ENCODE measurements around the gene AGBL1.

AGBL1 gene

GRCh38 chr15:86714241-86714640 is 634.6 kb downstream of the AGBL1 start:
- DNase-seq (ENCODE audit: low read depth in 2 of 2): no peak

GRCh38 chr15:86725628-86726027 is 646.0 kb downstream of the AGBL1 start:
- DNase-seq (ENCODE audit: low read depth in 2 of 2): no peak

- no peak for DNase-seq (ENCODE audit: low read depth in 2 of 2)
These were observed 655.8 kb downstream of the AGBL1 start for GRCh38 chr15:86735247-86736040.

- DNase-seq (ENCODE audit: low read depth in 2 of 2): no peak
These were observed 662.2 kb downstream of the AGBL1 start for GRCh38 chr15:86741917-86742316.

DNA sequence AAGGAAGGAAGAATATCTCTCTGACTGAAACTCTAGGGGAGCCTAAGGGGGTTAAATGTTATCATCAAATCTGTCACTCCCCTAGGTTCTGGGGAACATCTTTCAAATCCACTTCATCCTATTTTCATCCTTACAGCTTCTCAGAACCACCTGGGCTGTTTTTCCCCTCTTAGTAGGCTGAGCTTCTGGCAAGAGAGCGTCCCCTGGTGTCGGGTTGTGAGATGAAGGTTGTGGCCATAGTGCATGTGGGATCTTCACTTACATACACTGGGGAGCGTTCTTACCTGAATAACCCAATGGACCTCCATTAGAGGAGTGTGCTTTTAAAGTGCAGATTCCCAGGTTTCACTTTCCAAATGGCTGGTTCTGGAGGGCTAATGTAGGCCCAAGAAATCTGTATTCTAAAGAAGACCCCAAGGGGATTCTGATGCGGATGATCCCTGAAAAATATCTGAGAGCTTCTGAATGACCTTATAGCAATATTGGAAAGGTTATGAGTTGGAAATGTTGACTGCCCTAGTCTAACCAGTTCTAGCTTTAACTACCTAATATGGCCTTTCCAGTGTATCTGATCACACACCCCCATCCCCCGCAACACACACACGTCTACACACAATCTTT is 663.7 kb downstream of the AGBL1 start:
- DNase-seq (ENCODE audit: low read depth in 2 of 2): peak; percentile 44 to 47

- no peak for DNase-seq (ENCODE audit: low read depth in 2 of 2)
These were observed 664.6 kb downstream of the AGBL1 start for GRCh38 chr15:86744198-86744780.

GRCh38 chr15:86751116-86751515 is 671.4 kb downstream of the AGBL1 start:
- DNase-seq (ENCODE audit: low read depth in 2 of 2): no peak

DNA sequence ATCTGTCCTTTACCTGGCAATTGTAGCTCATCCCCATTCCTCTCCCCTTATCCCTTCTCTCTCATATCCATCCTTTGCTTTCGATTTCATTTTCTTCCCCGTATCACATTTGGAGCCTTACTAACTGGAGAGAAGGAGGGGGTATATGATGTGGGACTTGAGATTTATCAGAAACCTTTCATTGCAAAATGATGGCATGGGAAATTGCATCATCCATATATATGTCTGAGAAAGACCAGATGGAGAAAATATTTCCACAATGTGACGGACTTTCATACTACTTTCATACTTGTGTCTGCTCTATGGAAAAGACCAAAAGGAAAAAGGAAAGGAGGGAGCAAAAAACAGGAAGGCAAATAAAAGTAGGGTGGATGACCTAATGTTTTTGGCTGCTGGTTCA is 675.2 kb downstream of the AGBL1 start:
- DNase-seq (ENCODE audit: low read depth in 2 of 2): no peak

- no peak for DNase-seq (ENCODE audit: low read depth in 2 of 2)
These were observed 677.0 kb downstream of the AGBL1 start for GRCh38 chr15:86756688-86757087.

DNA sequence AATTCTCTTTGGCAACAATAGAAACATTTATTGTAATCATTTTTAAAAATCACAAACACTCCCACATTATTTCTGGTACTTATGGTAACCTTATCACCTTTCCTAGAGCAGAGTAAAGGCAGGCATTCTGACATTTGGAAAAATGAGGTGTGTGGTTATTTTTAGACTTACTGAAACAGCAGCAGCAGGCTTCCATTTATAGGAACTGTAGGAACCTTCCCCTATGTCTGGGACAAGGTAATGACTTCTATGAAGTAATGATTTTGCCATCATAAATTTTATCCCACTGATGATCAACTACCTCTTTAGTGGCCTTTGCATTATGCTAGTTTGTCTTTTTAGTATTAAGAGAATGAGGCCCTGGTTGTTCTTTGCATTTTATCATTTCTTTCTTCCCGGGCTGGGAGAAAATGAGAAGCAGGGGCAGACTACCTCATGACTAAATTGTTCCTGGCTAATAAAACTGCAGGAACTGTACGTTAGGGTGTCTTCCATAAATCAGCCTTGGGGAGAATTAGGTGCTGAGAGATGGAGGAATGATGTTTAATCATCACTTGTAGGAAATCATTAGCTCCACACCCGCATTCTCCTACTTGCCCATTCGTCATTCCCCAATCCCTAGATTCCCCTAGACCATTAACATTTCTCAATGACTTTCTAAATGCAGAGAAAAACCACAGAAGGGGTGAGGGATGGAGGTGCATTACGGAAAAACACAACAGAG is 680.3 kb downstream of the AGBL1 start:
- no peak for DNase-seq (ENCODE audit: low read depth in 2 of 2)

DNA sequence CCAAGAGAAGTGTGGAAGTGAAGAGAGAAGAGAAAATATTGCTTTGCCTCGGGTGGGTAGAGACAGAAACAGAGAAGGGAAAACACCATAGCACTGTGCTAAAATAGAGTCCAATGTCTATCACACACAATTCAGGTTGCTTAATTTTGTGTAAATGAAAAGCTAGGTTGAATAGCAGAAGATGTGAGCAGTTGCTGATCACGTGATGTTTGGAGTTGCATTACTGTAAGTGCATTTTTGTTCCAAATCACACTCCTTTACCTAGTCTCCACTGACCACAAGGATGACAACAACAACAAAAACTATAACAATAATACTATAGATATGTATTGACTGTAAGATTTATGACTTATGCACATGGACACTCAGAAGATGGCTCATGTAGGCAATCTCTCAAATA is 683.2 kb downstream of the AGBL1 start:
- no peak for DNase-seq (ENCODE audit: low read depth in 2 of 2)

- no peak for DNase-seq (ENCODE audit: low read depth in 2 of 2)
These were observed 684.4 kb downstream of the AGBL1 start for GRCh38 chr15:86764021-86764420.

DNA sequence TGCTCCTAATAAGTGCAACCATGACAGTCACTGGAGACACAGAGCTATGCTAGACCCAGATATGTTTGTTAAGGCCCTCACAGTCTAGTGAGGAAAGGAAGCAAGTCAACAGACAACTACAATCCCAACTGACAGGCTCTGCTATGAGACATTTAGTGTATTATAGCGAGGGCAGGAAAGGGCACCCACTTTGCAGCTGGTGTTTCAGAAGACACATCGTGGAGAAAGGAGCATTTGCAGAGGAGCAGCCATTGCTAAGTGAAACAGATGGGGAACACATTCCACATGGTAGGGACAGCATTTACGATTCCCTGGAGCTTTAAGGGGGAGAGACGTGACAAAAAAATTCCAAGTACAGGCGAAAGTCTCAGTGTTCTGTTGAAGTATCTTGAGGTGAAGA is 685.6 kb downstream of the AGBL1 start:
- DNase-seq (ENCODE audit: low read depth in 2 of 2): no peak

GRCh38 chr15:86772369-86773059 is 692.8 kb downstream of the AGBL1 start:
- DNase-seq (ENCODE audit: low read depth in 2 of 2): no peak

DNA sequence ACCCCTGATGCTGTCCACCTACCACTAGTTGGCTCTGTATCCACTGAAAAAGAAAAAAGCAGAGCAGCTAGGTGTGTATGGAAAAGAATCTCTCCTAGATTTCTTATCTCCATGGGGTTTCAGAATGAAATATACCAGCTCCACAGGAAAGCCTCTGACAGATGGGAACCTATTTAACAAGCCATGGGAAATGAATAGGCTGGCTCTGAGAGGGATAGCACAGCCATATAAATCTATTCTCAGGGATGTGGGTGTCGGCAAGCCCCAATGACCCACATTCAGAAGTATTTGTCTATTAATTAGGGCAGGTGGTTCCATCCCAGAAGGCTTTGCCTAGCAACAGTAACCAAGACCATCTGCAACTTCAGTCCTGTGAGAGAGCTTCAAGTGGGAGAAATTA is 694.1 kb downstream of the AGBL1 start:
- no peak for DNase-seq (ENCODE audit: low read depth in 2 of 2)

DNA sequence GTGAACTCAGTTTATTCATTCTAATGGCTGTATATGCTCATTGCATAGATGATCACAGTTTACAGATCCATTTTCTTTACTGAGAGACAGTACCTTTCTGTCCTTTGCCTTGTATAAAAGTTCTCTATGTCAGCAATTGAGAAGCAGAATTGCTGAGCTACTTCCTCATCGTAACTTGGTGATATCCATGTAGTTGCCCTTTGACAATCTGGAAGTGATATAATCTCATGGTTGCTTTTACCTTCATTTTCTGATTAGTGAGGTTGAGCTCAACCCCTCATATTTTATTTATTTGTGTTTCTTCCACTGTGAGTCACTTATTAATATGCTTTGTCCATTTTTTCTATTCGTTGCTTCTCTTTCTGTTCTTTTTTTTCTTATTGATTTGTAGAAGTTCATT is 696.5 kb downstream of the AGBL1 start:
- no peak for DNase-seq (ENCODE audit: low read depth in 2 of 2)

GRCh38 chr15:86796521-86796920 is 716.9 kb downstream of the AGBL1 start:
- DNase-seq (ENCODE audit: low read depth in 2 of 2): no peak

- no peak for DNase-seq (ENCODE audit: low read depth in 2 of 2)
These were observed 717.5 kb downstream of the AGBL1 start for GRCh38 chr15:86797135-86797534.

GRCh38 chr15:86799226-86799625 is 719.6 kb downstream of the AGBL1 start:
- no peak for DNase-seq (ENCODE audit: low read depth in 2 of 2)

GRCh38 chr15:86802244-86802643 is 722.6 kb downstream of the AGBL1 start:
- DNase-seq (ENCODE audit: low read depth in 2 of 2): no peak

DNA sequence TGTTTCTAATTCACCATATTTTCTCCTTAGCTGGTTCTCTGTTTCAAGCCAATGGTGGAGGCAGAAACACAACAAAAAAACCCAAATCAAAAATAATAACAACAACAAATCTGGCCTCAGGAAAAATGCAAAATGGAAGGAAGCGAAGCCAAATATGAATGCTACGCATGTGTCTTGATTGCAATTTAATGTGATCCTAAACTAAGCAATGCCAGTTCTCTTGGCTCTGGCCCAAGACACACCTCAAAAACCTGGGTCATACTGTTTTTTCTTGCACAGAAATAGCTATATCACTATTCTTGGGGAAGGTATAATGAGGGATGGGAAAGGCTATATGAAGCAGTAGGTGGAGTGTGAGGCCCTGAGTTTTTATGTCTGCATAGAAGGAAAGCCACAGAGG is 724.7 kb downstream of the AGBL1 start:
- no peak for DNase-seq (ENCODE audit: low read depth in 2 of 2)

DNA sequence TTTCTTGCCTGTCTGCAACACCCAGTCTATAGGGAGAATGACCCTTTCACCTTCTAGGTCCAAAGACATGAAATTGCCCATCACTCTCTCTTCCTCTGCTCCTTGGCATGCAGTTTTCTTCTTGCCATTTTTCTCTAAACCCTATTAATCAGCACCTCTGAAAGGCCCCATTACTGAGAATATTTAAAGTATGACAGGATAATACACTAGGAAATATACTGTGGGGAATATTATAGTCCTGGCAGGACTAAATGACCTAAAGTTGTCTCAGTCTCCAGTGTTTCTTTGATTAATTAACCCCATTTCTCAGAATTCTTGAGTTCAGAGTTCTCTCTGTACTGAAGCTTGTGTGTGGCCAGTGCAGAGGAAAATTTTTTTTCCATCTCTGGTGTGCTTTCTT is 730.7 kb downstream of the AGBL1 start:
- no peak for DNase-seq (ENCODE audit: low read depth in 2 of 2)
